Heart right ventricle (tissue), 16 donors: ENCODE measurements around the gene MTG2. TPM values are rescaled to one million over a fixed set of nuclear protein-coding genes. Genes with fewer than 3 reads are reported as not detected.
A peak's percentile ranks its signal among the peaks of the same experiment; 100 is the strongest.

Experiments
- ATAC-seq, 8 donors: fragments of 200-7000 bp; cut with Tn5 transposase; one replicate each; pipeline ENCODE4 v1.9.1; 2020; ENCODE audit warnings: mild to moderate bottlenecking in 8 of 8, moderate library complexity in 8 of 8, moderate number of reproducible peaks in 1 of 8
- DNase-seq, 2 donors: peaks; one replicate each; pipeline ENCODE4 v3.0.0-alpha.2; 2020
- H3K27ac ChIP-seq, 10 donors: fragments of 200-600 bp; sonication (generic) in 2 of 10; one replicate each; pipeline versions ENCODE4 v1.5.0 to v1.8.0; 2020 to 2022; ENCODE audit warnings: mild to moderate bottlenecking in 3 of 10
- H3K27me3 ChIP-seq, 7 donors: fragments of 200-600 bp; one replicate each; pipeline ENCODE4 v1.8.0; 2021 to 2022; ENCODE audit warnings: mild to moderate bottlenecking in 2 of 7
- H3K36me3 ChIP-seq, 9 donors: fragments of 200-600 bp; sonication (generic) in 1 of 9; one replicate each; pipeline versions ENCODE4 v1.5.0 to v1.8.0; 2020 to 2022; ENCODE audit warnings: mild to moderate bottlenecking in 2 of 9
- H3K4me1 ChIP-seq, 9 donors: fragments of 200-600 bp; sonication (generic) in 1 of 9; one replicate each; pipeline versions ENCODE4 v1.5.0 to v1.8.0; 2020 to 2022; ENCODE audit warnings: mild to moderate bottlenecking in 4 of 9
- H3K4me3 ChIP-seq, 10 donors: fragments of 200-600 bp; sonication (generic) in 2 of 10; one replicate each; pipeline versions ENCODE4 v1.5.0 to v1.8.0; 2020 to 2022; ENCODE audit warnings: mild to moderate bottlenecking in 7 of 10, moderate library complexity in 2 of 10
- H3K9me3 ChIP-seq, 11 donors: fragments of 200-600 bp in 10 of 11; sonication (generic) in 2 of 11; one replicate each; pipeline versions ENCODE4 v1.5.0 to v1.8.0; 2013 to 2022; ENCODE audit warnings: mild to moderate bottlenecking in 2 of 11, control low read depth in 1 of 11, moderate library complexity in 1 of 11
- WGBS, 2 donors: extraction: QIAGEN DNeasy Blood & Tissue Kit; methylation state at CpG; one replicate each; pipeline ENCODE4 v1.1.7; 2013; ENCODE audit warnings: inconsistent platforms in 1 of 2; 5-methylcytosine and 5-hydroxymethylcytosine counted together
- intact Hi-C, 10 donors: fragments of 100-400 bp; cut with DNase I; formaldehyde crosslinking; loops; one replicate each; pipeline versions ENCODE4 v1.11.1 to v1.14.2; 2022
- polyA plus RNA-seq, 2 donors: library from polyadenylated mRNA; stranded (reverse); fragments of 200-250 nt; gene quantifications; one replicate each; pipeline ENCODE4 v1.2.3, GENCODE V29; 2013
- total RNA-seq, 10 donors: library from RNA; stranded (reverse); fragmentation: NEBNext Ultra II Directional in 3 of 10; extraction: Animal tissue kit (Norgen Biotek cat#: 25700) in 3 of 10; gene quantifications; one replicate each; pipeline versions ENCODE4 v1.2.1 to v1.2.4, GENCODE V29; 2021 to 2023
- TF ChIP-seq, protein P1 (sequence below), 9 donors: fragments of 200-600 bp; sonication (generic) in 2 of 9; IDR thresholded peaks; one replicate each; pipeline versions ENCODE4 v1.5.0 to v1.8.0; 2021 to 2022; ENCODE audit warnings: antibody characterized with exemption in 9 of 9, mild to moderate bottlenecking in 5 of 9, moderate library complexity in 1 of 9
- donor health status: Arrhythmogenic right ventricular cardiomyopathy.
- donor health status: ischemic (EF 13 %, LVEDD 7.1; RV severe dilation, severe dysfunction).
- donor health status: healthy with polysubstance abuse.
- donor health status: DM: no; HTN: yes; CAD: no.
- donor health status: DM: no; HTN: no; CAD: no.
- donor health status: ischemic (EF 25% LVEDD 6.9; RV normal size, moderate dysfunction).
- donor health status: ischemic (EF 25% LVEDD 5.7; RV mildly dilated, moderate dysfunction).
- donor health status: healthy.
- donor health status: DM: yes; HTN: yes; CAD: no.
- donor health status: Ischemic cardiomyopathy.
- donor health status: ischemic (EF 35%, LVEDD 5.7; RV mildly dilated, moderate dysfunction).
- donor health status: nonischemic (EF 11% LVEDD 7.7; RV severe dilation, severe dysfunction).
- donor health status: DM: yes; HTN: yes; CAD: no.
- donor health status: PGD.
- donor health status: ischemic (EF 29% LVEDD 5.4; RV normal size, mild dysfunction).
- donor health status: nonischemic (EF 23%, LVEDD 6.1; RV moderate dilation, normal function).

The MTG2 gene
- total and polyA plus RNA-seq, 12 donors: 21.5 to 55.5 (median 28.2) TPM

DNA sequence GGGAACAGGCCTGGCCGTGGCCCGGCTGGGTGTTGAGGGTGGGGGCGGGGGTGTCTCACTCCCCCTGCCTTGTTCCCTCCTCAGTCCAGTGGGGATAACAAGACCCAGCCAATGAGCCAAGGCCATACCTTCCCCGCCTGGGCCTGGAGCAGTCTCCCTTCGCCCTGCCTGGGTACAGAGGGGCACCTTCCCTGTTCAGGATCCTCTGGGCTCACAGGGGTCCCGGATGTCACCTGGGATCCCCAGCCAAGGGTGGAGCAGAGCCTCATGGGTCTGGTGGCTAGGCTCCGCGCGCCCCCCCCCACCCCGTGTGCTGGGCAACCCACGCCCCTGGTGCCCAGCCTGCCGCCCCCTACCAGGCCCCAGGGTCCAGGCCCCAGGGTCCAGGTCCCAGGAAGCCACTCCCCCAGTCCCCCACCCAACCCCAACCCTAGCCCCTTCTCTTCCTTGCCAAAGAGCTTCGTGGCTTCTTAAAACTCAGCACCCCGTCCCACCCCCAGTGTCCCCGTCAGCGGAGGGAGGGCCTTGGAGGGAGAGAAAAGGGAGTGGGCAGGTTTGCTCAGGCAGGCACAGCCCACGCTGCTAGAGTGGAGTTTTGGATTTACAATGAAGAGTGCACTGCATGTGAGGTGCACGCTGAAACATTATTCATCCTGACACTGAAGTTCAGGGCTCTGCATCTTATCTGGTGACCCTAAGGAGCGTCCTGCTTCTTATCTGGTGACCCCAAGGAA is 25.4 kb downstream of the MTG2 start:
- Histone ChIP-seq H3K36me3 (peaks cover 0 to 10% (median 0%) of the 10 kb centered on the region in 9 donors), H3K27ac (no peak overlapping the region), H3K9me3 (no peaks in the 10 kb centered on the region), H3K4me1 (no peaks in the 10 kb centered on the region), H3K4me3 (no peak overlapping the region), H3K27me3 (peaks cover 3 to 35% (median 26%) of the 10 kb centered on the region in 7 donors)
- TF ChIP-seq, protein P1, sequence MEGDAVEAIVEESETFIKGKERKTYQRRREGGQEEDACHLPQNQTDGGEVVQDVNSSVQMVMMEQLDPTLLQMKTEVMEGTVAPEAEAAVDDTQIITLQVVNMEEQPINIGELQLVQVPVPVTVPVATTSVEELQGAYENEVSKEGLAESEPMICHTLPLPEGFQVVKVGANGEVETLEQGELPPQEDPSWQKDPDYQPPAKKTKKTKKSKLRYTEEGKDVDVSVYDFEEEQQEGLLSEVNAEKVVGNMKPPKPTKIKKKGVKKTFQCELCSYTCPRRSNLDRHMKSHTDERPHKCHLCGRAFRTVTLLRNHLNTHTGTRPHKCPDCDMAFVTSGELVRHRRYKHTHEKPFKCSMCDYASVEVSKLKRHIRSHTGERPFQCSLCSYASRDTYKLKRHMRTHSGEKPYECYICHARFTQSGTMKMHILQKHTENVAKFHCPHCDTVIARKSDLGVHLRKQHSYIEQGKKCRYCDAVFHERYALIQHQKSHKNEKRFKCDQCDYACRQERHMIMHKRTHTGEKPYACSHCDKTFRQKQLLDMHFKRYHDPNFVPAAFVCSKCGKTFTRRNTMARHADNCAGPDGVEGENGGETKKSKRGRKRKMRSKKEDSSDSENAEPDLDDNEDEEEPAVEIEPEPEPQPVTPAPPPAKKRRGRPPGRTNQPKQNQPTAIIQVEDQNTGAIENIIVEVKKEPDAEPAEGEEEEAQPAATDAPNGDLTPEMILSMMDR (IDR thresholded peaks at IDR 0.05): no peak
- 67 to 68% methylated on average over 16 to 19 of the region's 19 CpGs for WGBS, 2 donors
- DNase-seq (peak in 1 of 2 donors; percentile 3), ATAC-seq (no peak)
- intact Hi-C loops: loop anchor here in 1 of 10 donors (5.0 kb wide), 1 partner anchor 776 kb away; no protein-coding TSS in a partner anchor

DNA sequence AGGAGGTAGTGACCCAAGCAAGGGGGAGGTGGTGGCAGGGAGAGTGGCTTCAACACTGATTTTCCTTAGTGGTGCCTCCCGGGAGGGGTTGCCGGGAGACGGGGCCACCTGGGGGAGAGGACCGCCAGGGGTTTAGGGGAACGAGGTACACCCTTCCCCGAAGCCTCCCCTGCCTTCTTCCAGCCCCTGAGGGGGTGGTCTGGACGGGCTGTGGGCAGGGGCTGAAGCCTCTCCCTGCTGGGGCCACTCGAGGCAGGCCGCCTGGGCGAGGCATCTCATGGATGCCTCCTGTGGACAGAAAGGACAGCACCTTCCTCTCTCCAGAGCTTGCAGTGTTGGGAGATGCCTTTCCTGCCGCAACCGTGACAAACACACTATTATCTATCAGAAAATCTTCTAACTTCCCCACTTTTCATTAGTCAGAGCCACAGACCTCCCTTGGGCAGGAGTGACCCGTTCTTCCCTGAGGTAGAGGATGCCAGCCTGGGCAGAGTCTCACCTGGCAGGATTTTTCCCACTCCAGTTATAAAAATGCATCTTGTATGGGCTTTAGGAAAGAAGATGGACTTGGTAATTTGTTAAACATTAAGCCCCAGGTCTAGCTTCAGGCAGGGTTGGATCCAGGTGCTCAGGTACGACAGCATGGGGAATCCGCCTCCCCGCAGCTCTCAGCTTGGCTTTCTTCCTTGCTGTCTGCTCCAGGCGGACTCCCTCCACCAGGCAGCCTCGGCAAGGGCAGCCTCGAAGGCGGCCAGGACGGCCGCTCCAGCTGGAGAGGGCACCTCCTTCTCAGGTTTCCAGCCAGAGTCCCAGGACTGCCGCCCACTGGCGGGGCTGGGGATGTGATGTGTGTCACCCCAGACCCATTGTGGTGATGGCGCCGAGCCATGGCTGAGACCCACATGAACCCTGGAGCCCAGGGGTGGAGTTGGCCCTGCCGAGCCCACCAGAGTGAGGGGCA is 26.2 kb downstream of the MTG2 start:
- H3K27me3 ChIP-seq: peaks cover 3 to 39% (median 28%) of the 10 kb centered on the region in 7 donors
- no peak for ATAC-seq

DNA sequence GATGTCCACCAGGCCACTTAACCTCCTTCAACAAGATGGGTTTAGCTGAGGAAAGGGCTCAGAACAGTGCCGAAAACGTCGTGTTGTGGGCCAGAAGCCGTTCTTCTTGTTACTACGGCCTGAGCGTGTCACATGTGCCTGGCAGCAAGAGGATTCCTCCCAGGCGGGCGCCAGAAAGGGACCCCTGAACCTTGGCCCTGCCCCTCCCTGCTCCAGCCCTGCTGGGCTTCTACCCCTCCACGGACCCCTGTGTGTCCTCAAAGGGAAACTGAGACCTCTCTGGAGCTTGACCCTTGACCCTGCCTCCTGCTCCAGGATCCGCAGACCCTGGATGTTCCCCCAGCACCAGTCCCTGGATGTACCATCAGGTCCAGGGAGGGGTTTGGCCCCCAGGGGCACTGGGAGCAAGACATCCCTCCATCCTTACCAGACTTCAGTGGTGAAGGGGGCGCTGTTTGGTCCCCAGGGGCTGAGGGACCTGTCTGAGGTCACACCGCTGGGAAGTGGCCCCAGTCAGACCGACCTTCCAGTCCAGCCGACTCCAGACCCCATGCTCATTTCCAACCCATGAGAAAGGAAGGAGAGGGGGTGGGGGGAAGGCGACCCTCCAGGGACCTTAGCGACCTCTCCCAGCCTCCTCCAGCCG is 27.1 kb downstream of the MTG2 start:
- TF ChIP-seq, protein P1 (IDR thresholded peaks at IDR 0.05): no peak
- Histone ChIP-seq H3K27me3 (peaks cover 3 to 48% (median 37%) of the 10 kb centered on the region in 7 donors), H3K27ac (no peak overlapping the region), H3K9me3 (no peaks in the 10 kb centered on the region), H3K36me3 (peaks cover 0 to 3% (median 0%) of the 10 kb centered on the region in 9 donors), H3K4me3 (no peak overlapping the region), H3K4me1 (no peaks in the 10 kb centered on the region)
- DNase-seq (peak in 1 of 2 donors; percentile 5), ATAC-seq (no peak)
- 60 to 66% methylated on average over 17 of the region's 17 CpGs for WGBS, 2 donors
- intact Hi-C loops: loop anchor here in 1 of 10 donors (5.0 kb wide), 1 partner anchor 778 kb away; no protein-coding TSS in a partner anchor

More for the DNA sequence above, 26.2 kb downstream of the MTG2 start:
- intact Hi-C loops: loop anchor here in 1 of 10 donors (5.0 kb wide), 1 partner anchor 777 kb away; no protein-coding TSS in a partner anchor
- 39 to 44% methylated on average over 27 of the region's 27 CpGs for WGBS, 2 donors
- Histone ChIP-seq H3K9me3 (no peaks in the 10 kb centered on the region), H3K27ac (no peak overlapping the region), H3K4me1 (no peaks in the 10 kb centered on the region), H3K36me3 (peaks cover 0 to 3% (median 0%) of the 10 kb centered on the region in 9 donors), H3K4me3 (no peak overlapping the region)
- TF ChIP-seq, protein P1 (IDR thresholded peaks at IDR 0.05): no peak
- DNase-seq: peak in 1 of 2 donors; percentile 9

DNA sequence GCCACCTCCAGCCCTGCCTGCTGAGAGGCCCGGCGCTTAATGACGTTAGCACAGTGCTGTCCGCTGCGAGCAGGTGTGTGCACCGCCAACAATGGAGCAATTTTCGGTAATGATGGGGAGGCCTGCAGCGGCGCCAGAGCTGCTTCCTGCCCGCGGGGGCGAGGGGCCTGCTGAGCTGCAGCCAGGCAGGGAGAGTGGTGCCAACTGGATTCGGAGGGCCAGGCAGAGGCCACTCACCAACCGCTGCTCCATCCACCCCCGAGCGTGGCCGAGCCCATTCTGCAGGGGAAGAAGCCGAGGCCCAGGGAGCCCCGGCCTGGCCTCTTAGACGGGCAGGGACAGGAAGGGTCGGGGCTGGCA is 27.6 kb downstream of the MTG2 start:
- peak in 1 of 2 donors; percentile 7 for DNase-seq
- 53 to 57% methylated on average over 21 of the region's 21 CpGs for WGBS, 2 donors
- intact Hi-C loops: no loop called here
- Histone ChIP-seq H3K36me3 (peaks cover 0 to 3% (median 0%) of the 10 kb centered on the region in 9 donors), H3K27me3 (peaks cover 4 to 53% (median 42%) of the 10 kb centered on the region in 7 donors), H3K4me3 (no peak overlapping the region), H3K4me1 (no peaks in the 10 kb centered on the region), H3K27ac (no peak overlapping the region), H3K9me3 (no peaks in the 10 kb centered on the region)
- no peak for ATAC-seq
- TF ChIP-seq, protein P1 (IDR thresholded peaks at IDR 0.05): no peak
